HG03342 (cell line): Measurements from ENCODE around the gene CCDC40.
"Not testable (repeated sequence)": the region's sequence is repeated elsewhere in the genome, so short reads cannot be mapped to it uniquely, and the experiment has no call there.

Experiments
- ATAC-seq: cut with Tn5 transposase; IDR thresholded peaks from one replicate; pipeline ENCODE4 v1.9.1; 2021; ENCODE audit warnings: mild to moderate bottlenecking, moderate library complexity; ENCODE audit not compliant: unreplicated experiment

The CCDC40 gene

GRCh38 chr17:80036715-80037477 lies 454 bp downstream of the CCDC40 start:
- no peak for ATAC-seq

DNA sequence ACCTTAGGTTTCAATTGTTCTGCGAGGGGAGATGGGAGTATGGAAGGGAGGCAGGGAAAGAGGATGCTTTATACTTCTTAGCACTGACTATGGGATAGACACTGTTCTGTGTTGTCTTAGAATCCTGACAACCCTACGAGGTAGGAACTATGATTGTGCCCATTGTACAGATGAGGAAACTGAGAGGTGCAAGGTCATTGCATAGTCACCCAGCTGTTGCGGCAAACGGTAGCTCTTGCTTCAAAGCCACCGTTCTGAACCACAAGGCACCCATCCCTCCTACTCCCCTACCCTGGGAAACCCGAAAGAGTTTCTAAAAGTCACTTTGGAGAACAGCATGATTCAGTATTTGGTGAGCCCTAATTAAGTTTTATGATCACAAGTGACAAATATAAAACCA lies 7.5 kb downstream of the CCDC40 start:
- no peak for ATAC-seq

- ATAC-seq = no peak
Observed at GRCh38 chr17:80045703-80046102, 9.3 kb downstream of the CCDC40 start.

GRCh38 chr17:80046709-80047108 lies 10.3 kb downstream of the CCDC40 start:
- not testable (repeated sequence) for ATAC-seq

DNA sequence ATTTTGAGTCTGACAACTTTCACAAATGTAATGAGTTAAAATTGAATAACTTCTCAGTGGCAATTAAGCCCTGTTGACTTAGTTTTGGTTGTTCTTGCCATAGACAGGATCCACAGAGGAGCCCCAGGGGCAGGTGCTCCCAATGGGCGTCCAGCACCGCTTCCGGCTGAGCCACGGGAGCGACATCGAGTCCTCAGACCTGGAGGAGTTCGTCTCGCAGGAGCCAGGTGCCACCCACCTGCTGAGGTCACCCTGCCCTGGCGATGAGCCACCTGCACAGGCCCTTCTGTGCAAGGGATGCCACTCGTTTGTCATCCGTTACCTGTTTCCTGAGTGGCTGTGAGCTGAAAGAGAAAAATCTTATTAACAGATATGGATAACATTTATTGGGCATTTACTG lies 10.7 kb downstream of the CCDC40 start:
- ATAC-seq = no peak

- ATAC-seq = no peak
Observed at GRCh38 chr17:80049986-80050385, 13.5 kb downstream of the CCDC40 start.

DNA sequence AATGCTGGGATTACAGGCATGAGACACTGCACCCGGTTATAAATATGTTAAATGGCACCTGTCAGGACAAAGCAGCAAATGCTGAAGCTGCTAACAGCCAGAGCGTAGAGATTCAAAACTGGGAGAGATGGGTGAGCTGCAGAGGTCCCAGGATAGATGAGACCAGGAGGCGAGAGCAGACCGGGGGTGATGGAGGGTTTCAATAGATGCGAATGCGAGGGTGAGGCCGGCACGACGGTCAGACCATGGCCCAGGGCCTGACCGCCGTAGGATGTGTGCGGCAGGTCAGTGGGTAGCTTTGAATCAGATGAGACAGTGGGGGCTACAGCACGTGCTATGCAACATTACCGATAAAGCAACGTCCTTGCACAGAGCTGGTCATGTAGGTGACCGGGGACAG lies 14.3 kb downstream of the CCDC40 start:
- ATAC-seq = no peak

GRCh38 chr17:80051681-80052080 lies 15.2 kb downstream of the CCDC40 start:
- ATAC-seq = no peak

- no peak for ATAC-seq
Observed at GRCh38 chr17:80053102-80053501, 16.7 kb downstream of the CCDC40 start.

GRCh38 chr17:80055597-80055996 lies 19.2 kb downstream of the CCDC40 start:
- ATAC-seq = no peak

- no peak for ATAC-seq
Observed at GRCh38 chr17:80058311-80058955, 22.0 kb downstream of the CCDC40 start.

DNA sequence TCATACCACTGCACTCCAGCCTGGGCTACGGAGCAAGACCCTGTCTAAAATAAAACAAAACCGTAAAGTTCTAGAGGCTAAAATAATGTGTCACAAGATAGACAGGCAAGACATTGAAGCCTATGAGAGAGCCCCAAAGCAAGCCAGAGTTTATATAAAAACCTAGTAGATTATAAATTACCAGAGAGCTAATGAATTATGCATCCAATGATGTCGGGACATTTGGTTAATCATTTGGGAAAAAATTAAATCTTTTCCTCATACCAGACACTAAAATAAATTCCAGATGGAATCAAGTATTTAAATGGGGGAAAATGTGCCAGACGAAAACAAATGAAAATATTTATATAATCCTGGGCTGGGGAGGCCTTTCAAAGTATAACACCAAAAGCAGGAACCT lies 24.2 kb downstream of the CCDC40 start:
- no peak for ATAC-seq

DNA sequence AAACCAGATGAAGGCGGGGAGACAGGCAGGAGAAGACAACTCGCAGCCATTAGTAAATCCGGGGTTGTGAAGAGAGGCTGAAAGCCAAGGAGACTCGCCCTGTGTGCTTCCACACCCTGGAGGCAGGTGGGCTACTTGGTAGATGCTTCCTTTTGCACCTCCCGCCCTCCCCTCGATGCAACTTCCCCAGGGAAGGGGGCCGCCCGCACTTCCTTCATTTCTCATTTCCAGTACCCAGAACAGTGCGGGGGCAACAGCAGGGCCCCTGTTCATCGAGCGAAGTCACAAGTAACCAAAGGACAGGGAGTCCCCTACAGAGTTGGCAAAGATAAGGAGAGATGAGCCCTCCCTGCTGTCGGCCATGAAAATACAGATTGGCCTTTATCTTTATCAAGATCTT lies 25.0 kb downstream of the CCDC40 start:
- no peak for ATAC-seq

- ATAC-seq = no peak
Observed at GRCh38 chr17:80063830-80064585, 27.6 kb downstream of the CCDC40 start.

GRCh38 chr17:80064696-80065095 lies 28.3 kb downstream of the CCDC40 start:
- no peak for ATAC-seq

- no peak for ATAC-seq
Observed at GRCh38 chr17:80065478-80066170, 29.2 kb downstream of the CCDC40 start.

GRCh38 chr17:80067393-80067986 lies 31.0 kb downstream of the CCDC40 start:
- no peak for ATAC-seq

DNA sequence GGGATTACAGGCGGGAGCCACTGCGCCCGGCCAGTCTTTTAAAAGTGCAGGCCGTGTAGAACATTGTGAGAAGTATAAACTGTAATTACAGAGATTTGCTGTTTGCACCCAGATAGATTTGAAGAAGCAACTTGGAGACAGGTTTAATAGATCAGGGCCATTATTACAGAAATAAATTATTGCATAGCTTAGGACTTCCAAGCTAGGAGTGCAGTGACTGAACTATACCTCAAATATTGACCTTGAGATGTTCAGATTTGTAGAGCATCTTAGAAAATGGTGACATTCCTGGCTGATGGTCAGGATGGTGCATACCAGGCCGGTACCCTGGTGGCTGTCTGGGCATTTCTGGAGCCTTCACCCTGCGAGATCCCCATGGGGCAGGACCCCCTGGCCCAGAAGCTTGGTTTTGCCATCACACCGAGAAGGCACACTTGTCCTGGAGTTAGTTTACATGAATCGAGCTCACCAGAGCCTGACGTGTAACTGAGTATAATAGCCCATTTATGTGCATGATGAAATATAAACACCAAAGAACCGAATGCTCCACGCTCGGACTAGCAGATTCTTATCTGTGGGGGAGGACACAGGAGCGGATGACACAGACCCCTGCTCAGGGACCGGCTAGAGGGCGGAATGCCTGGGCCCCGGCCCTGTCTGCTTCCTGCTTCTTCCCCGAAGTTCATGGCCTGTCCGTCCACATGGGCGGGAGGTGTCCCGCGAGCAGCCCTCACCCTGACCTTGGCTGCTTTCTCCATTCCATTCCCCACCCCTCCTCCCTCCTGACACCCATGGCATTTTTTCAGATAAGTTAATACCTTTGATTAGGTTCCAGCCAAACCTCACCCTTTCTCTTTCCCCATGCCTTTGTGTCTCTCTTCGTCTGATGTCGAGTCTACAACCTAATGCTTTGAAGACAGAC lies 32.1 kb downstream of the CCDC40 start:
- no peak for ATAC-seq

DNA sequence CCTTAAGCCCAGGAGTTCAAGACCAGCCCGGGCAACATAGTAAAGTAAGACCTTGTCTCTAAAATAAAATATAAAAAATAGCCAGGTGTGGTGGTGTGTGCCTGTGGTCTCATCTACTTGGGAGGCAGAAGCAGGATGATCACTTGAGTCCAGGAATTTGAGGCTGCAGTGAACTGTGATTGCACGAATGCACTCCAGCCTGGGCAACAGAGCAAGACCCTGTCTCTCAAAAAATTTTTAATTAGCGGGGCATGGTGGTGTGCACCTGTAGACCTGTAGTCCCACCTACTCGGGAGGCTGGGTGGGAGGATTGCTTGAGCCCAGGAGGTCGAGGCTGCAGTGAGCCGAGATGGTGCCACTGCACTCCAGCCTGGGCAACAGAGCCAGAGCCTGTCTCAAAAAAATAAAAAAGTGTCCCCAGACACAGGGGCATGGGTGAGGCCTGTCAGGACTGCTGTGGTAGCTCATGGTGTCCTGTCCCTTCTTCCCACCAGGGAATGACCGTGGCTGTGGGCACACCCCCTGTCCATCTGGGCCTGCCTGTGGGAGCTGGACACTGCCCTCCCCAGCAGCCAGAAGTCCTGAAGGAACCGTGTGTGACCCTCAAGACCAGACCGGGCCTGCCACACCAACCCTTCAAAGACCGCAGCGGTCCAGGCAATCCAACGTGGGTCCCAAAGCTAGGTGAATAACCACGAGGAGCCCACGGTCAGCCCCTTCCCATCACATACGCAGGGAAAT lies 34.1 kb downstream of the CCDC40 start:
- ATAC-seq = no peak
